Measurements from ENCODE around the gene SYNGR1.
"Not testable (repeated sequence)": the region's sequence is repeated elsewhere in the genome, so short reads cannot be mapped to it uniquely, and the experiment has no call there.

The SYNGR1 gene

DNA sequence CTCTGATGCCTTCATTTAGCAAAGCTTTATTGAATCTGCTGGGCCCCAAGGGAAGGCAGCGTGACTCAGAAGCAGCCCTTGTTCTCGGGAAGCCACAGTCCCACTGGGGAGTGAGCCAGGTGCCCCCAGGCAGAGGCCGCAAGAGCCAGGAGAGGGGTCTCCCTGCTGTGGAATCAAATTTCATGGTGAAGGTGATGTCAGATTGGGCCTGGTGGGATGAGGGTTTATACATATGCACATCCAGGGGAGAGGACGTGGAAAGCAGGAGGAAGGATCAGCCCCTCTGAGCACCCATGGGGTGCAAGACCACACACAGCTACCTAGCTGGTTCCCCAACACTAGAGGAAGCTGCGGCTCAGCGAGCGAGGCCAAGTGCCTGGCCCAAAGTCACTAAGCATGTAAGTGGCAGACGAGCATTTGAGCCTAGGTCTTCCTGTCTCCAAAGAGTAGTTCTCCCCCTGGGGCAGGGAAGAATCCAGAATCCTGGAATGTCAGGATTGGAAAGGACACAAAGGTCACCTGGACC lies 2.0 kb downstream of the SYNGR1 start:
- DNase-seq (ENCODE audit: low read depth in 2 of 2) = no peak

DNA sequence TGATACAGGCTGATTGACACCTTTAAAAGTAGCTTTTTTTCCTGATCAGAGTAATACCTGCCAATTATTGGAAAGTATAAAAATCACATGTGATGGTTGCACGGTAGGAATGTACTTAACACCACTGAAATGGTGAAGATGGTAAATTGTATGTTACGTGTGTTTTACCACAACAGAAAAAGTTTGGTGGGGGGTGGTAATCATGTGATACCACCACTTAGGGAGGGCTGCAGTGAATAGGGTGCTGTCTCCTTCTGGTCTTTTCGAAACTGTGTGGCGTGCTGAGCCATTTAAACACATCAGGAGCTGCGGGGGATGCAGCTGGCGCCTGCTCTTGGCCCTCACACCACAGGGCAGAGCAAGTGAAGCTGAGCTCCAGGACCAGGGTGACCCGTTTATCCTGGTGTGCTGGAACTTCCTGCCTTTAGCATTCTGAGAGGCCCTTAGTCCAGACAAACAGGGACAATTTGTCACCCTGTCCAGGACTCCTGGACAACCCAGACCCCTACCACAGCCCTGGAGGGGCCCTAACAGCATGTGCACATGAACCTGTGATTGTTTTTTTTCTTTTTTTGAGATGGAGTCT lies 2.6 kb downstream of the SYNGR1 start:
- DNase-seq (ENCODE audit: low read depth in 2 of 2) = no peak

- DNase-seq (ENCODE audit: low read depth in 2 of 2) = no peak
Observed at GRCh38 chr22:39353346-39353745, 3.6 kb downstream of the SYNGR1 start.

- no peak for DNase-seq (ENCODE audit: low read depth in 2 of 2)
Observed at GRCh38 chr22:39355080-39355479, 5.3 kb downstream of the SYNGR1 start.

- not testable (repeated sequence) for DNase-seq (ENCODE audit: low read depth in 2 of 2)
Observed at GRCh38 chr22:39355805-39356204, 6.0 kb downstream of the SYNGR1 start.

DNA sequence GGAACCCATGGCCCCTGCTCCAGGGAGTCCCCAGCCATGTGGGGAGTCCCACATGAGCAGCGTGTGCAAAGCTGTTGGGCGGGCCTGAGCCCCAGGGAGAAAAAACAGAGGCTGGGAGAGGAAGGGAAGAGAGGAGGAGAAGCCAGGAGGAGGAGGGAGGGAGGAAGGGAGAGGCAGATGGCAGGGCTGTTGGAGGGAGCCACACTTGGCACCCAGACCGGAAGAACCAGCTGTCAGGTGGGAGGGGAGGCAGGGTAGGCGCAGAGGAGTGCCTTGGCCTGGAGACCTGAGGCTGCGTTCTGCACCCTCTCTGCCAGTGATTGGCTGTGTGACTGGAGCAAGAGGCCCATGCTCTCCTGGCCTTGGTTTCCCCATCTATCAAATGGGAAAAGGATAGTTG lies 6.7 kb downstream of the SYNGR1 start:
- no peak for DNase-seq (ENCODE audit: low read depth in 2 of 2)

DNA sequence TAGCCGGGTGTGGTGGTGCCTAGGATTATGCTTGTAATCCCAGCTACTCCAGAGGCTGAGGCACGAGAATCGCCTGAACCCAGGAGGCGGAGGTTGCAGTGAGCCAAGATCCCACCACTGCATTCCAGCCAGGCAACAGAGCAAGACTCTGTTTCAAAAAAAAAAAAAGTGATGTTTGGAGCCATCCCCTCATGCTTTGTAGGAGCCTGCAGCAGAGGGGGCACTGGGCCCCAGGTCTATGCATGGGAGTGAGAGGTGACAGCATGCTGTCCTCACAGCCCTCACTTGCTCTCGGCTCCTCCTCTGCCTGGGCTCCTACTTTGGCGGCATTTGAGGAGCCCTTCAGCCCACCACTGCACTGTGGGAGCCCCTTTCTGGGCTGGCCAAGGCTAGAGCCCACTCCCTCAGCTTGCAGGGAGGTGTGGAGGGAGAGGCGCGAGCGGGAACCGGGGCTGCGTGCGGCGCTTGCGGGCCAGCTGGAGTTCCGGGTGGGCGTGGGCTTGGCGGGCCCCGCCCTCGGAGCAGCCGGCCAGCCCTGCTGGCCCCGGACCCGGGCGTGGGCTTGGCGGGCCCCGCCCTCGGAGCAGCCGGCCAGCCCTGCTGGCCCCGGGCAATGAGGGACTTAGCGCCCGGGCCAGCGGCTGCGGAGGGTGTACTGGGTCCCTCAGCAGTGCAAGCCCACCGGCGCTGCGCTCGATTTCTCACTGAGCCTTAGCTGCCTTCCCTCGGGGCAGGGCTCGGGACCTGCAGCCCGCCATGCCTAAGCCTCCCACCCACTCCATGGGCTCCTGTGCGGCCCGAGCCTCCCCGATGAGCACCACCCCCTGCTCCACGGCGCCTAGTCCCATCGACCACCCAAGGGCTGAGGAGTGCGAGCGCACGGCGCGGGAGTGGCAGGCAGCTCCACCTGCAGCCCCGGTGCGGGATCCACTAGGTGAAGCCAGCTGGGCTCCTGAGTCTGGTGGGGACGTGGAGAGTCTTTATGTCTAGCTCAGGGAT lies 7.6 kb downstream of the SYNGR1 start:
- DNase-seq (ENCODE audit: low read depth in 2 of 2) = not testable (repeated sequence)

GRCh38 chr22:39358197-39358596 lies 8.4 kb downstream of the SYNGR1 start:
- not testable (repeated sequence) for DNase-seq (ENCODE audit: low read depth in 2 of 2)

DNA sequence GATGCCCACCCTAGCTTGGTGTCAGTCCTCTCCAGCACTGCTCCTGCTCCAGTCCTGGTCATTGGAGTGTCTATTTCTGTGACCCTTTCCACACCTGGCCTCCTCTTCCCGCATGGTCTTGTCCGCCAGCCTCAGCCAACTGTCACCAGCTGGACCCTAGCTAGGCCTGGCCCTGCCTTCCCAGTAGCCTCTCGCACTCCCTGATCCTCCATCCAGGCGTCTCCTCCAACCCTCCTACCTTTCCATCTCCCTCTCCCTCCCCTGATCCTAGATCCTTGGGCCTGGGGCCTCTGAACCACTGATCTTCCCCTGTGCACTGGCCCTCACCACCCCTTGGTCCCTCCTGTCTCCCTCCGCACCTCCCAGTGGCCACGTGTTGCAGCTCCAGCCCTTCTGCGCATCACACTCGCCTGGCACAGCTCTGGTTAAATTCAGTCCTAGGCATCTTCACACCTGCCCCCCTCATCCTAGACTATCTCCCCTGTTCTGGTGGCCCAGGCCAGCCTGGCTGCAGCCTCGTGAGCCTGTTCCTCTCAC lies 9.9 kb downstream of the SYNGR1 start:
- no peak for DNase-seq (ENCODE audit: low read depth in 2 of 2)

GRCh38 chr22:39360242-39360641 lies 10.5 kb downstream of the SYNGR1 start:
- no peak for DNase-seq (ENCODE audit: low read depth in 2 of 2)

DNA sequence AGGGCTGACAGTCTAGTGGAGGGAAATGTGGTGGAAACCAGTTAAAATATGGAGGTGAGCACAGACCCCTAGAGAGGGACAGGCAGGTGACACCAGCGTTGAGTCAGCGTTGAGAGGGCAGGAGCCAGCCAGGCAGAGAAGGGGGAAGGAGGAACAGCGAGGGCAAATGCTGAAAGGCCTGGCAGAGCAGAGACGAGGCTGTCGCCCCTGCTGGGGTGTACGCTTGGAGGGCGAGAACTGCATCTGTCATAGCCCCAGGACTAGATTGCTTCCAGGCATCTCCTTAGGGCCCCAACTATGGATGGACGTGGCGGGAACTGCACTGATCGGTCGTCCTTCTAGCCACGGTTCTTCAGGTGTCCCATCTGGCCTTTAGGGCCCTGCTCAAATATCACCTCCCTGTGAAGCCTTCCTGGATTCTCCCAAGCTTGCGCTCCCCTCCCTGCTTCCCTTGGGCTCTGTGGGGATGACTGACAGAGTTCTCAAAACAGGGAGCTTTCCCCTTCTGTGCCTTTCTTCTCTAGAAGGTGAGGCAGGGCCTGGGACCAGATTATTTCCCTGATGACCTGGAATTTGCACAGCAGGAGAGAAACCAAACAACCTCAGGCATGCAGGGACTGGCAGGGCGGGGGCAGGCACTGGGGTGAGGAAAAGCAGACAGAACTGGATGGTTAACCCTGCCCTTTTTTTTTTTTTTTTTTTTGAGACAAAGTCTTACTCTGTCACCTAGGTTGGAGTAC lies 11.1 kb downstream of the SYNGR1 start:
- DNase-seq (ENCODE audit: low read depth in 2 of 2) = no peak

DNA sequence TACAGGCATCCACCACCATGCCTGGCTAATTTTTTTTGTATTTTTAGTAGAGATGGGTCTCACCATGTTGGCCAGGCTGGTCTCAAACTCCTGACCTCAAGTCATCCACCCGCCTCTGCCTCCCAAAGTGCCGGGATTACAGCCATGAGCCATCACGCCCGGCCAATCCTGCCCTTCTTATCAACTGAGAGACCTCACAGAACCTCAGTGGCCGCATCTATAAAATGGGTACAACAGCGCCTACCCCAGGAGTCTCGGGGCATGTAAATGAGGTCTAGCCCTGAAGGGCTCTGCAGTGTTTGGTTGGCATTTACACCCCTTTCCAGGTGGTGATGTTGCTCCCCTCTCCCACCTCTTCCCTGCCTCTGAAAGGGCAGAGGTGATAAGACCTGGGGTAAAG lies 11.7 kb downstream of the SYNGR1 start:
- DNase-seq (ENCODE audit: low read depth in 2 of 2) = no peak

DNA sequence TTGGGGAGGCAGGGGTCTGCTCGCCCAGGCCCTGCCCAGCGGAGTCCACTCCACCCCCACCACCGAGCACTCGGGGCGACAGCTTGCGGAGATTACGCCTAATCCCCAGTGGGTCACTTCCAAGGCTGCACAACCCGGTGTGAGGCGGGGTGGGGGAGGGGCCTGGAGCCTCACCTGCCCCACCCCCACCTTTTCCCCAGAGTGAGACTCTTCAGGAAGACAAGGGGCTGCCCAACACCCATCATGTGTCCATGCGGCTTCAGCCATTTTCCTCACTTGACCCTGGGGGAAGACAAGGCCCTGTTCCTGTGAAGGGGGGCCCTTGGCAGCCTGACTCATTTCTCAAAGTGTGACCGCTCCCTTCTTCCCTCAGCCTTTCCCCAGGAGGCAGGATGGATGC lies 12.5 kb downstream of the SYNGR1 start:
- DNase-seq (ENCODE audit: low read depth in 2 of 2) = no peak

DNA sequence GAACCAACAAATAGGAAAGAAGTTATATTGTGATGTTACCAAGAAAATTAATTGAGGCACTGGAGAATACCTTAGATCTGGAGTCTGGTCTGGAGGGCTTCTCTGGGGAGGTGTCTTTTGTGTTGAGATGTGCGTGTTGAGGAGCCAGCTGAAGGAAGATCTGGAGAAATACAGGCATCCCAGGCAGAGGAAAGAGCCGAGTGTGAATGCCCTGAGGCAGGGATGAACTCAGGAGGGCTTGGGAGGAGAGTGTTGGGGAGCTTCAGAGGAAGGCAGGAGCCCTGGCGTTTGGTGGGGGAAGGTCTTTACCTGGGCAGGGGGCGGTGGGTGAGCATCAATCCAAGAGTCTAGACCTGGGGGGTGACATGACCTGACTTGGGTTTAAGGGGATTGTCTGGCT lies 13.1 kb downstream of the SYNGR1 start:
- DNase-seq (ENCODE audit: low read depth in 2 of 2) = no peak

GRCh38 chr22:39363751-39364515 lies 14.1 kb downstream of the SYNGR1 start:
- no peak for DNase-seq (ENCODE audit: low read depth in 2 of 2)

DNA sequence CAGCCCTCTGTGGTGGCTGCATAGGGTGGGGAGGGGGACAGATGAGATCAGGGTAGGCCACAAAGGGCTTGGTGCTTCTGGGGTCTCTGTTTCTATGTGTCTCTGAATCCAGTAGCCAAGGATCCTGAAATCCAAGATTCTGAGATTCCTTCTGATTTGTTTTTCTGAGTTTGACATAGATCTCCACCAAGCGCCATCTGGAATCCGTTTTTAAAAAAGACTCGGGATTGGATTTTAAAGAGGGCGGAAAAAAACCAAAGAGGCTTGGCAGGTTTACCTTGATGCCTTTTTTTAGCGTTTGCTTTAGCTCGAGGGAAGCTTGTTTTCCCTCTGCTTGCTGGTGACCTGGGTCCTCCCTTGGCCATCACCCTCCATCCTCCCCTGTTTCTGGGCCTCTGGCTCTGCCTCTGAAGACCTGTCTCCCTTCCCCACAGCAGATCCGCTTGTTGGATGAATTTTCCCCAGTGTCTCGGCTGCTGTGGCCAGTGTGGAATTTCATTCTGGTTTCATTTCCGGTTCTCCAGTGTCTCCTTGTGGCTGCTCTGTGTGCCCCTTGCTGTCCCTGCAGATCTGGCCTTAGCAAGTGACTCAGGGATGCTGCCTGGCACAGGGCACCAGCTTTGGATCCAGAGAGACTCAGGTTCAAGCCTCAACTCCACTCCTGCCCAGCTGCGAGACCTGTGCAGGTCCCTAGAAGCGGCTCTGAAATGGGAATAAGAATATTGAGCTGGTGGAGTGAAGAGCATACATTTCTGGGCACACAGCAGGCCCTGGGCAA lies 15.1 kb downstream of the SYNGR1 start:
- DNase-seq (ENCODE audit: low read depth in 2 of 2) = no peak

DNA sequence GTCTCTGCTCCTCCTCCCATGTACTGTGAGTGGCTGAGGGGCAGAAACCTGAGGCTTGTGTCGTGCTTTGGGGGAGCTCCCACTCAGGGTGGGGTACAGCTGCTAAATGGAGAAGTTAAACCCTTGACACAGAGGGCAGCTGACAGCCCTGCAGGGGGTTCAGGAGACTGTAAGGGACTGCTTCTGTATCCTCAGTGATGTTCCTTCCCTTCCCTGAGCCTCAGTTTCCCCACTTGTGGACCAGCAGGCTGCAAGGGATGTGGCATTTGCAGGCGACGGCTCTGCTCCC lies 15.6 kb downstream of the SYNGR1 start:
- no peak for DNase-seq (ENCODE audit: low read depth in 2 of 2)

GRCh38 chr22:39367035-39367434 lies 17.2 kb downstream of the SYNGR1 start:
- DNase-seq (ENCODE audit: low read depth in 2 of 2) = no peak

DNA sequence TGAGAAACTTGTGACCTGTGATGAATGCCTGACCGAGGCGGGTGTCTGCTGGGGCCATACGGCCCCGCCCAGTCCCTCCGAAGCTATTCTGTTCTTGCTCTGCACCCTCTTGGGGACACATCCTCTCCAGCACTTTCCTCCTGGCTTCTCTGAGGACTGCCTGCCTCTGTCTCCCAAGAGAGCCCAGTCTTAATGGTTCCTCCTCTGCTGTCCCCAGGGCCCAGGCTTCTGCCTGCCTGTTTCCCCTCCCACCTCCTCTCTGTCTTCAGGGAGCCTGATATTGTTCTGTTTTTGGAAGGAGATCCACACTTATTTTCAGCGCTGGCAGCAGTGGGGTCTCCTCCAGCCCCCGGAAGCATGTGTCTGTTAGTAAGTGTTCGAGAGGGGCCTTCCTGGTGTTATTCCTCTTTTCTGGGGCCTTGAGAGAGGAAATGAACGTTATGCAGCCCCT lies 18.7 kb downstream of the SYNGR1 start:
- no peak for DNase-seq (ENCODE audit: low read depth in 2 of 2)

DNA sequence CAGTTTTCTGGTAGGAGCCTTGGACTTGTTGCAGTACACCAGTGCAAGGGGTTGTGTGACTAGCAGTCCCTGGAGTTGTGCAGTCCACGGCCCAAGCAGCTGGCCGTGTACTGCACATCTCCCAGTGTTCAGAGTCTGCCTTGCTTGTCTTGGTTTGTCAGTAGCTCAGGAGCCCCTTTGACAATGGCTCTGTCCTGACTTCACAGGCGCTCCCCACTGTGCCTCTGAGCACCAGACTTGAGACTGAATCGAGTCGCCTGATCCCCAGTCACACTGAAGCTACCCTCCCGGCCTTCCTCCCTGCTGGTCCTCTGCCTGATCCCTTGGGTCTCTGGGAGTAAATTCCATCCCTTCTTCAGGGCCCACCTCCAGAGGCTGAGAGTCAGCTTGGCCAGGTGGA lies 19.4 kb downstream of the SYNGR1 start:
- no peak for DNase-seq (ENCODE audit: low read depth in 2 of 2)

DNA sequence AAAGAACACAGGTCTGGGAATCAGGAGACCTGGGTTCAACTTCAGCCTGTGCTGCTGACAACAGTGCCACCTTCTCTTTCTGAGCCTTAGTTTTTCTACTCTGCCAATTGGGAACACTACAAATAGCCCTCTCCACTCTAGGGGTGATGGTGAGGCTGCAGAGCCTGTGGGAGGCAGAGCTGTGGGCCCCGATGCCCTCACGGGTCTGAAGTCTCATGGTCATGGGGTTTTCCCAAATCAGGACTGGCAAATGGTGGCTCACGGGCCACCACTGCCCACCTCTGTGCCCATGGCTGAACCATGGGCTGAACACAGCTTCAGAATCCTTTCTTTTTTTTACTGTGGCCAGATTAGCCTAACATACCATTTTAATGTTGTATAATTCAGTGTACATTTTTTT lies 19.8 kb downstream of the SYNGR1 start:
- no peak for DNase-seq (ENCODE audit: low read depth in 2 of 2)
